NAMALWA (cell line): Measurements from ENCODE around the gene LPAR2.
"Not testable (repeated sequence)": the region's sequence is repeated elsewhere in the genome, so short reads cannot be mapped to it uniquely, and the experiment has no call there.

ENCODE experiments used
- DNase-seq: peaks from one replicate; pipeline ENCODE4 v3.0.0-alpha.2; 2015; ENCODE audit warnings: low spot score

The LPAR2 gene

DNA sequence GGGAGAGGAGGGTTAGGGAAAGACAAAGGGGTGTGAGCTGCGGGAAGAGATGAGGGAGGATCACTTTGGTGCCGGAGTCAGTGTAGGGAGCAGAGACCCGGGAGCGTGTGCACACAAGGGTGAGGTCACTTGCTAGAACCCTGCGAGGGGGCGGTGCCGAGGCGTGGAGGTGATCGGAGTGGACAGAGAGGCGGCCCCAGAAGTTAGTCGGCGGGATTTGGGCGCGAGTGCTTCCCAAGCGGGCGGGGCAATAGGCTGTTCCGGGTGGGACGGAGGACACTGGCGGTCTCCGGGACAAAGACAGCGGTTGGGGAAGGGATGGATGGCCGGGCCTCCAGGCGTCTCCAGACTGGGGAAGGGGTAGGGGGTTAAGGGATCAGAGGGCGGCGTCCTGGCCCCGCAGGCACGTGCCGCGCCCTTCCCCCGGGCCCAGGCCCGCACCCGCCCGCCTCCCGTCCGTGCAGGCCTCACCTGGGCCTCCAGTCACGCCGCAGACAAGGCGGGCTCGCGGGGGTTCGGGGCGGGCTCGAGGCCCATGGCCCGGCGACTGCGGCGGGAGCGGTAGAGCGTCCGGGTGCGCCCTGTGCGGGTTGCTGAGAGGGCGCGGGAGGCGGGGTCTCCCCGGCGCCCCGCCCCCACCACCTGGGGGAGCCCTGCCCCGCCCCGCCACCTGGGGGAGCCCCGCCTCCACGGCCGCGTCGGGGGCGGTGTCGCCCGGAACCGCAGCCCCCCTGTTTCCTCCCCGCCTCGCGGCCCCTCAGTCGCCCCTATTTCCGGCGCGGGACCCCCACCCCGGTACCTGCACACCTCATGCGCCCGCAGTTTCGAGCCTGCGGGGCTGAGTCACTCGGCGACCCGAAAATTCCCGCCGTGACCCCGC lies at the start of gene LPAR2:
Gene LPAR2, minus strand, starts transcription at position 600 of the 880 bp plus-strand sequence. CDS start 945 bp downstream, outside the sequence.
- peak; percentile 72 for DNase-seq

DNA sequence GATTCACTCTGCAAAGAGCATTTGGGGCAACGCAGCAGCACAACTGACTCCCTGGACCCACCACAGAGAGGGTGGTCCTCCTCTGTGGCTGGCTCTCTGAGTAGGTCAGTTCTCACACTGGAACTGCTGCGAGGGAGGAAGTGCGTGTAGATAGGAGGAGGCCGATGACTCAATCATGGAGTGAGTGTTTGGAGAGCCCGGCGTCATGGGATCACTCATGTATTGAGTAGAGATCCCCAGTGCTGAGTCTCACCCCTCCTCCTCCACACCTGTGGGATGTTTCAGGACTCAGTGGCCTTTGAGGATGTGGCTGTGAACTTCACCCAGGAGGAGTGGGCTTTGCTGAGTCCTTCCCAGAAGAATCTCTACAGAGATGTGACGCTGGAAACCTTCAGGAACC lies 49.6 kb upstream of the LPAR2 start:
- no peak for DNase-seq

DNA sequence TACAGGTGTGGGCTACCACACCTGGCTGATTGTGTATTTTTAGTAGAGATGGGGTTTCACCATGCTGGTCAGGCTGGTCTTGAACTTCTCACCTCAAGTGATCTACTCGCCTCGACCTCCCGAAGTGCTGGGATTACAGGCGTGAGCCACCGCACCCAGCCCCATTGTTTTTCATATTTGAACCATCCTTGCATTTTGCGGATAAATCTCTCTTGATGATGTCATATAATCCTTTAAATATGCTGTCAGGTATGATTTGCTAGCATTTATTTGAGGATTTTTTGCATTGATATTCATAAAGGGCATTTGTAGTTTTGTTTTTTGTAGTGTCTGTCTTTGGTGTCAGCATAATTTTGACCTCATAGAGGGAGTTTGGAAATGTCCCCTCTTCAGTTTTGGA lies 46.3 kb upstream of the LPAR2 start:
- no peak for DNase-seq

DNA sequence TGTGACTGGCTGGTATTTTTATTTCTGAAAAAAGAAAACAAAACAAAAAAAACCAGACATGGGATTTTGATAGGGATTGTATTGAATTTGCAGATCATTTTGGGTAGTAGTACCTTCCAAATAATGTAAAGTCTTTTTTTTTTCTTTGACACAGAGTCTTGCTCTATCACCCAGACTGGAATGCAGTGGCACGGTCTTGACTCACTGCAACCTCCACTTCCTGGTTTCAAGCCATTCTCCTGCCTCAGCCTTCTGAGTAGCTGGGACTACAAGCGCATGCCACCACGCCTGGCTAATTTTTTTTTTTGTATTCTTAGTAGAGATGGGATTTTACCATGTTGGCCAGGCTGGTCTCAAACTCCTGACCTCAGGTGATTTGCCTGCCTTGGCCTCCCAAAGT lies 44.8 kb upstream of the LPAR2 start:
- DNase-seq, result no peak

DNA sequence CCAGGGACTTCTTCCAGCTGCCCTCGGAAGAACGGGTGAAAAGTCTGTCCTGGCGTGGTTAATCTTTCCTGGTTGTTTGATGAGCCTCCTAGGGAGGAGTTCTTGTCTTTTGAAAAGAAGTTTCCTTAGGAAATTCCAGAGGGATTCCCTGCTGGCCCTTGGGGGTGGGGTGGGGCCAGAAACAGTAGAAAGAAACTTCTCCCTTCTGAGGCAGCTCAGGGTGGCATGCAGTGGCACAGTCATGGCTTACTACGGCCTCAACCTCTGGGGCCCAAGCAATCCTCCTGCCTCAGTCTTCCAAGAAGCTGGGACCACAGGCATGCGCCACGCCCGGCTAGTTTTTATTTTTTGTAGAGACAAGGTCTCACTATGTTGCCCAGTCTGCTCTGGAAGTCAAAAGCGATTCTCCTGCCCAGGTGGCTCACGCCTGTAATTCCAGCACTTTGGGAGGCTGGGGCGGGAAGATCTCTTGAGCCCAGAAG lies 42.1 kb upstream of the LPAR2 start:
- DNase-seq, result no peak

DNA sequence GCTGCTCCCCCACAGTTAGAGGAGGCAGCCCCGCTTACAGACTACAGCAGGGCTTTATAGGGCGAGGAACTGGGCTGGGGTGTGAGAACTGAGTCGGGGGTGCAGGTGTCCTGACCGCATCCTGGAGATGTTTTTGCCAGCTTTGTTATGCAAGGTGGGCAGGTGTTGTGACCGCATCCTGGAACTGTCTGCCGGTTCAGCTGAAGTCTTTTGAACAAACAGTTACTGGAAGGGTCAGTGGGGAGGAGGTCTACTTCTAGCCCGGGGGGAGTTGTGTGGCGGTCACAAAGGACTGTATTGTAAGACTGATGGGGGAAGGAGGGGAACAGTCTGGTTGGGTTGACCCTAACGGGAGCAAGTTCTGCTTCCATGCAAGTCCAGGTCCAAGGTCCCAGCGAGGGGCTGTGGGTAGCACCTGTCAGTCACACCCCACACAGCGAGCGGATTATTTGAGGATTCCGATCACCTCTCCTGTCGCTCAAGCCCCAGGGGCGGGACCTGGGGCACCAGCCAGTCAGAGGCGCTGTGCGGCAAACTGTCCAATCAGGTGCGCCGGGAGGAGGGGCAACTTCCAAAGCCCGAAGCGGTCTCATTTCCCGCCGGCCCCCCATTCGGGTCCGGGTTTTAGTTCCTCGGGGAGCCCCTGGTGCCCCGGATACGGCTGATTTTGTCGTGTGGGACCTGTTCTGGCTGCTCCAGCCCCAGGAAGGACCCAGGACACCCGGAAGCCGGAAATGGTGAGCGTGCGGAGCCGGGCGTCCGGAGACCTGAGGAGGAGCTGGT lies 40.4 kb upstream of the LPAR2 start, which contains the start of gene ZNF101:
Gene ZNF101, plus strand, starts transcription at position 610 of the 783 bp plus-strand sequence. Its CDS starts 125 bp downstream, at position 735.
- DNase-seq, result peak; percentile 98

DNA sequence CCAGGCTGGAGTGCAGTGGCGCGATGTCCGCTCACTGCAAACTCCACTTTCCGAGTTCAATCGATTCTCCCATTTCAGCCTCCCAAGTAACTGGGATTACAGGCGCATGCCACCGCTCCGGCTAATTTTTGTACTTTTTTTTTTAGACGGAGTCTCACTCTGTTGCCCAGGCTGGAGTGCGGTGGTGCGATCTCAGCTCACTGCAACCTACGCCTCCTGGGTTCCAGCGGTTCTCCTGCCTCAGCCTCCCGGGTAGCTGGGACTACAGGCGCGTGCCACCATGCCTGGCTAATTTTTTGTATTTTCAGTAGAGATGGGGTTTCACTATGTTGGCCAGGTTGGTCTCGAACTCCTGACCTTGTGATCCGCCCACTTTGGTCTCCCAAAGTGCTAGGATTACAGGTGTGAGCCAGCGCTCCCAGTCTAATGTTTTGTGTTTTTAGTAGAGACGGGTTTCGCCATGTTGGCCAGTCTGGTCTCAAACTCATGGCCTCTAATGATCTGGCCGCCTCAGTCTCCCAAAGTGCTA lies 37.5 kb upstream of the LPAR2 start:
- not testable (repeated sequence) for DNase-seq

DNA sequence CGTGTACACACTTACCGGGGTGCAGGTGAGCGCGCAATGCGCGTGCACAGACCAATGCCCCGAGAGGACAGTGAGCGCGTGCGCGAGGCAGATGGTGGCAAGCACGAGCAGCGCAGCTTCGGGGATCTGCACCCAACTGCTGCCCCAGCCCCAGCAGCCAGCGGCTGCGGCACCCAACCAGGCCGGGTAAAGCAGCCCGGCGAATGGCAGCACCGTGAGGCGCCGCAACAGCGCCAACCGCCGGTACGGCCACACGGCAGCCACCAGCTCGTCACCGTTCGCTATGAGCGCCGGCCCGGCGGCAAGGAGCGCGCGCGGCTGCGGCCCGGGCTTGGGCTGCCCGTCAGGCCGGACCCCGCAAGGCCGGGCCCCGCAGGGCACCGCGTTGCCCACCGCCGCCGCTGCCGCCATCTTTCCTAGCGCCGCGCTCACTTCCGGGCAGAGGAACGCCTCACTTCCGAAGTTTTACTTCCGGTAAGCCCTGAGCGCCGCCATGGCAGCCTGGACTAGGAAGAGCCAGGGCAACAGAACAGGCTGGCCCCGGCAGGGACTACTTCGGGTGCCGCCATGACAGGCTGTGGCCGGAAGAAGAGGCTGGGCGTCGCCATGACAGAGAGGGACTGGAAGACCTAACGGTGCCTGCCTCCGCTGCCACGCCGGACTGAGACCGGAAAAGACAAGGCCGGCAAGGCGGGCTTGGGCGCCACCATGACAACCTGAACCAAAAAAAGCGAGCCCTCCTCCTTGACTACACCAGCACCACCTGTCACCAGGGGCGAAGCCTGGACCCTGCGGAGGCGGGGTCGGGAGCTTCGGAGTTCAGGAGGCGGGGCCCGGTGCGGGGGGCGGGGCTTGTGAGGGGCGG lies 35.5 kb upstream of the LPAR2 start, which contains the start of gene ATP13A1:
Gene ATP13A1, minus strand, starts transcription at position 421 of the 865 bp plus-strand sequence. Its CDS starts 10 bp downstream, at position 411.
- DNase-seq, result peak; percentile 97

DNA sequence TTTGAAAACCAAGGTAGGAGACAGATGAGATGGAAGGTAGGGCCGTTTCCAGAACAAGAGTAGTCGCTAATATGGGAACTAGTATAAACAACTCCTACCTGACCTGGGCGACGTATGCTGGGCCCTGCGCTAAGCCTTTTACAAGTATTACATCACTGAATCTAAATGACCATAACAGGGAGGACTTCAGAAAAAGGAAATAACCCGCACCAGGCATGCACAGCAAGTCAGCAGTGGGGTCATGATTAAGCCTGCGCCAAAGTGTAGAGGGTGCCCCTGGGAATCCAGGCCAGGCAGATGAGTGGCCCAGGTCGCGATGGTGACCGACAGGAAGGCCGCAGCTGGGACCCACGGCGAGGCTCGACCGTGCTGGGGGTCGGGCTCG lies 34.8 kb upstream of the LPAR2 start:
- DNase-seq, result no peak

DNA sequence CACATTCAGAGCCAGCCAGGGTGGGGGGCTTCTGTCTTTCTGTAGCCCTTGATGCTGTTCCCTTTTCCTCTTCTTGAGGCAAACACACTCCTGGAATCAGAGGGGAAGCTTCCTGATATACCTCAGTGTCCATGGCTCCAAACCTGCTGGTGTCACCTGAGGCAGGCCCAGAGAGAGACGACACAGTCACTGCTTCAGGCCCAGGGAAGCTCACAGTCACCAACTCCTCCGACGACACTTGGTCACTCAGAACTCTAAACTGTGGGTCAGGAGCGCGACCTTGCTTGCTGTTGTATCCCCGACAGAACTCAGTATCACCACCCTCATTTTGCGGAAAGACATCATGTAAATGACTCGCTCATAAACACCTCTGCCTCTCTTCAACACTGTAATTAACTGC lies 34.3 kb upstream of the LPAR2 start:
- no peak for DNase-seq

DNA sequence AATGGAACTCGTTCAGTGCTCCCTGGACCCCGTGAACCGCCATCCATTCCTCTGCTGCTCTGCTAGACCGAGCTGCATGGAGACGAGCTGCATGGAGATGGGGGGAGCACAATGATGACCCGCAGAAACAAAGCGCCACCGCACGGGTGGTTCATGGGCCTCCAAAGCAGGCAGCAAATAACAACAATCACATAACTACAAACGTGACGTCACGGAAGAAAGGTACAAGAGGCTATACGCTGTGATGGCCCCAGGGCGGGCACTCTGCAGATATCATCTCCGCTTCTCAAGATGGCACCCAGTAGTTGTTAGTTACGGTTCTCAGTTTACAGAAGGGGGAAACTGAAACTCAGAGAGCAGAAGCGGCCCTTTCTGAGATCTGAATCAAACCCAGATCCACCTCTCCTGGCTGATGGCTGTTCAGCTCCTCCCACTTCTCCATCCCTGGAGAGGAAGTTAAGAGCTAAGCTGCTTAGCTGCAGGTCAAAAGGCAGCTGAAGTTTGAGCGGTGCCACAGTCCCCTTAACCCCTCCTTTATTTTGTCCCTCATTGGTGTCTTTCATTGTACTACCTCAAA lies 33.7 kb upstream of the LPAR2 start:
- DNase-seq, result peak; percentile 78

DNA sequence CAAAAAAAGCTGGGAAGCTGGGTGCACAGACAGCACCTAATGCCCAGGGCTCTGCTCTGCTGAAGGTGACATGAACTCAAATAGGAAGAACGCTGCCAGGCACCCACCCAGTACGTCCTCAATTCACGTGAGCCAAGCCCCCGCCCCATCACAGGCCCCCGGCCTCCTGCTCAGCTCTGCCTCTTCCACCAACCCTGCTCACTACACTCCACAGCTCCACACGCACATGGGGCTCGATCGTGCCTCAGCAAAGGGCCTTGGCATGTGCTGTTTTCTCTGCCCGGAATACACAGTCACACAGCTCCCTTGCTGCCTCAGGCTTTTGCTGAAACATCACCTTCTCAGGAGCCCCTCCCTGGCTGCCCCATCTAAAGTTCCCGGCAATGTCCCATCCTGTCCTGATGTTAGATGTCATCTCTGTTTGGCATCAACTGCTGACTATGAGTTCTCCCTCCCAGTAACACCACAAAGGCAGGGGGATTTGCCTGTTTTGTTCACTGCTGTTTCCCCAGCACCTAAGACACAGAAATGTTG lies 33.2 kb upstream of the LPAR2 start:
- no peak for DNase-seq

DNA sequence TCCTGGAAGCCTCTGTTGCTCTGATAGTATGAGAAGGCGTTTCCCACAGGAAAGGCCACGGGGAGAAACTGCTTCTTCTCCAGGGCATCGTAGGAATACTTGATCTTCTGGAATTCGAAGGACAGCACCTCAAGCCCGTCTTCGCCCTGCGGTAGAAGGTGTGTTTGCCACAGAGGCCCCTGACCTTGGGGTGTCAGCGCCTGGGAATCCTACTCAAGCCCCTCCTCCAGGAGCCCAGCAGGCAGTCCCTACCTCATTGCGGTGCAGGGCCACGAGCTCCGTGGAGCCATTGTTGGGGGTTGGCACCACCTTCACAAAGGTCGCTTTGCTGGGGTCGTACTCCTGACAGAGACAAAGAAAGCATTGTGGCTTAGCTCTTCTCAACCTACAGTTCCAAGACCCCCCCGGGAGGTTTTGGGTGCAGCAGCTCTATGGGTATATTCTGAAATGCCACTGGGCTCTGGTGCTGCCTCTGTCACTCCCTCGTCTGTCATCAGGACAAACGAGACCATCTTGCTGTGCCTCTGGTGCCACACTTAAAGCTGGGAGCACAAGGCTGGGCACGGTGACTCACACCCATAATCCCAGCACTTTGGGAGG lies 31.7 kb upstream of the LPAR2 start:
- DNase-seq, result no peak

DNA sequence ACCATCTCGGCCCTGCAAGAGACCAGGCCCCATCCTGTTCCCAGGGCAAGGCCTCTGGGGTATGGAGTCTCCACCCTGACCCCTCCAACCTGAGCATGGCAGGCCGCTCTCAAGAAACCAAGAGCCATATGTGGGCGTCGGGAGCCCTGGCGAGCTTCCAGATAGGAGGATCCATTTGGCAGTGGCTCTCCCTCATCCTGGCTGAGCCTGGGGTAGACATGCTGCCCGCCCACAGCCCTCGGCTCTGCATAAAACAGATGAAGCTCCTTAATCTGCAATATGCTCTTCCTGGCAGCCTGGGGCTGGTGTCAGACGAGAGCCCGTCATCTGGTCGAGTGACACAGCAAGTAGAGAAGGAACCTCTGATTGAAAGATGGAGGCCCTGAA lies 29.4 kb upstream of the LPAR2 start:
- DNase-seq, result no peak

DNA sequence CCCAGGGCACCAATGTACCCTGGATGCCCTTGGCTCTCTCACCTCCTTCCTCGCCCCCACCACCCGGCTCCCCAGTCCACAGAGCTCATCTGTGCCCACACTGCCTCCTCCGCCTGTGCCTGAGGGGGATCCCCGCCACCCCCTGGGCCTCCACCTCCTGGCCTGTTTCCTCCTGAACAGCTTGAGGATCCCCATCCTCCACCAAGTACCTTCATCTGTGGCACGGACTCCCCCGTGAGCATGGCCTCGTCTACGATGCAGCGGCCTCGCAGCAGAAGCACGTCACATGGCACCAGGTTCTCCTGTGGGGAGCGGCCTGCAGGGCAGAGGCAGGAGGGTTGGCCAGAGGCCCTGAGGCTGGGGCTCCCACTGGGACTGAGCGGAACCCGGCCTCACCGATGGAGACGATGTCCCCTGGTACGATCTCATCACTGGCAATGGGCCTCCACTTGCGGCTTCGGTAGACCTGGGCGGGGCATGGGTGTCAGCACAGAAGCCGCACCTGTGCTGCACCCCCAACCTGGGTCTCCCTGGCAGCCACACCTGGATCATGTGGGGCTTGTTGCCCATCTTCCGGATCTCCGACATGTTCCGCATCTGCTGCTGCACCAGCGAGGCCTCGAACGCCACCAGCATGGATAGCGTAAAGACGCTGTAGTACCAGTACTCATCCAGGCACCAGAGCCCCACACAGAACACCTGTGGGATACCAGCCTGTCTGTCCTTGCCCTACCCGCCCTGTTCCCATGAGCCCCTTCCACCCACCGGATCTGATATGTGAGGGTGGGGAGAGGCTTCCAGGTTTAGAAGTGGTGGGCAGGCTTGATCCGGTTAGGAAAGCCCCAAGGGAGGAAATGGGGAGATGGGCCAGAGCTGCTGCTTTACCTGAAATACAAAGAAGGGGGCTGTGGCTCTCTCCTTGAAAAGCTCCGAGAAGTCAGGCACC lies 28.7 kb upstream of the LPAR2 start:
- no peak for DNase-seq

DNA sequence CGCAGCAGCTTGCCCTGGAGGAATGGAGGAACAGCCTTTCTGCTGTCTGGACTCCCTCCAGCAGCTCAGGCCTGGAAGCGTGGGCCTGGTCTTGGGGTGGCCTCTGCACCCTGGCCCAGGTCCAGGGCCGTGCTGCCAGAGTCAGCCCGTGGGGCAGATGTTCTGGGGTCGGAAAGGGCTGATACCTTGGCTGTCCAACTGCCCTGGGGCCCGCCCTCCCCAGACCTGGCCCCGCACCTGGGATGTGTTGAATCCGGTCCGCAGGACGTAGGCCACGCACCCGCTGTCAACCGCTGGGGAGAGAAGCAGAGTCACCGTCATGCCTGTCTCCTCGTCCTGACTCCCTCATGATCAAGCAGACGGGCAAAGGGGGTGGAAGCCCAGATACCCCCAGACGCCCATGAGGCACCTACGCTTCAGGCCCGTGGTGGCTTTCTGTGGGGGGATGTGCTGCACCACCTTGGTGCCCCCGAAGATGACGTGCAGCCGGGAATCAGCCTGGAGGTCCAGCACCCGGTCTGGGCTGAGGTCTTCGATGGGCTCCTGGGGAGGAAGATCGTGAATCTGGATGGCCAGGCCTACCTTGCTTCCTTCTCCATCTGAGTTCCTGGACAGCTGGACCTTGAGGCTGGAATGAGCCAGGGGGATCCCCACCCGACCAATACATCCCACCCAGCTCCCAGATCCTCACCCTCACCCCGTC lies 27.8 kb upstream of the LPAR2 start:
- no peak for DNase-seq

DNA sequence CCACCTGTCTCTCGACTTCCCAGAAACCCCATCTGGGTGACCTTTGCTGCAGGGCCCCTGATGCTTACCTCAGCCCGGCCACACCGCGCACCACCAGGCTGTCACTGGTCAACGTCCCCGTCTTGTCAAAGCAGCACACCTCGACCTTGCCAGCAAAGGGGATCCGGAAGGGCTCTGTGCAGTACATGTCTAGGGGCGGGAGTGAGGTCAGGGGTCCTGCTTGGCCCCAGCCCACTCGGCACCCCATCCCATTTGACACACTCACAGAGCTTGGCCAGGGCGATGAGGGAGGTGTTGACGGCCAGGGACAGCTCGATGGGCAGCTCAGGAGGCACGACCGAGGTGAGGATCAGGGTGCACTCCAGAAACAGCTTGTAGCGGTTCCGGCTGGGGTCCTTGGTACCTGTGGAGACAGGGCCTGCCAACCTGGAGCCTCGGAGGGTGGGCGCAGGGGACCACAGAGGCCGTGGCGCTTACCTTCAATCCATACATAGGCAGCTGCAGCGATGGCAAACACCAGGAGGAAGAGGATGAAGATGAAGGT lies 27.1 kb upstream of the LPAR2 start:
- no peak for DNase-seq

DNA sequence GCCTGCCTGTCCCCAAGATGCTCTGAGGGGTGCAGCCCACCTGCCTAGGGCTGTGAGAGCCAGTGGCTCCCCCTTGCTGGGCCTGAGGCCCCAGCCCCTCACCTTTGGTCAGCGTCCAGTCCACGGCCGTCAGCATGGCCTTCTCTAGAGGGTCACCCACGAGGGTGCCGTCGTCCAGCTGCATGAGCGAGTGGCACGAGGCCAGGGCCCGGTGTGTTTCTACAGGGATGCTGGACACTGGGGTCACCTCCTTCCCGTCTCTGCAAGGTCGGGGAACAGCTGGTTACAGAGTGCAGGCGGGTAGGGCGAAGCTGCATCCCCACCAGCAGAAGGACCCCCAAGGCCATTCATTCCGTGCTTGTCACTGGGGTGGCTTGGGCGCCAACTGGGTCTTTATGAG lies 26.4 kb upstream of the LPAR2 start:
- DNase-seq, result no peak
